SK-N-SH treated with all-trans-retinoic acid at 6 μM for 48 hours (cell line): ENCODE results near the gene PBRM1.

Experiments
- ARNTL ChIP-seq: fragments of 450-650 bp; formaldehyde crosslinking; IDR thresholded peaks from 2 replicates; pipeline ENCODE4 v1.5.0; 2020; ENCODE audit warnings: low read depth, mild to moderate bottlenecking, moderate library complexity, borderline replicate concordance
- PPARA ChIP-seq: fragments of 250-450 bp; sonication (Bioruptor Pico); IDR thresholded peaks from 2 replicates; pipeline ENCODE4 v1.5.0; 2020; ENCODE audit warnings: mild to moderate bottlenecking, borderline replicate concordance
- ZC3H10 ChIP-seq: fragments of 250-450 bp; sonication (Bioruptor Pico); IDR thresholded peaks from 2 replicates; pipeline ENCODE4 v1.5.1; 2021; ENCODE audit warnings: mild to moderate bottlenecking, moderate library complexity
- ZFP3 ChIP-seq: fragments of 250-450 bp; sonication (Bioruptor Pico); IDR thresholded peaks from 2 replicates; pipeline ENCODE4 v1.5.0; 2020; ENCODE audit warnings: mild to moderate bottlenecking, moderate library complexity
- TF ChIP-seq, protein P1 (sequence below): fragments of 250-450 bp; sonication (Bioruptor Pico); IDR thresholded peaks from 2 replicates; pipeline ENCODE4 v1.5.1; 2020; ENCODE audit warnings: low read depth, mild to moderate bottlenecking, moderate library complexity

DNA sequence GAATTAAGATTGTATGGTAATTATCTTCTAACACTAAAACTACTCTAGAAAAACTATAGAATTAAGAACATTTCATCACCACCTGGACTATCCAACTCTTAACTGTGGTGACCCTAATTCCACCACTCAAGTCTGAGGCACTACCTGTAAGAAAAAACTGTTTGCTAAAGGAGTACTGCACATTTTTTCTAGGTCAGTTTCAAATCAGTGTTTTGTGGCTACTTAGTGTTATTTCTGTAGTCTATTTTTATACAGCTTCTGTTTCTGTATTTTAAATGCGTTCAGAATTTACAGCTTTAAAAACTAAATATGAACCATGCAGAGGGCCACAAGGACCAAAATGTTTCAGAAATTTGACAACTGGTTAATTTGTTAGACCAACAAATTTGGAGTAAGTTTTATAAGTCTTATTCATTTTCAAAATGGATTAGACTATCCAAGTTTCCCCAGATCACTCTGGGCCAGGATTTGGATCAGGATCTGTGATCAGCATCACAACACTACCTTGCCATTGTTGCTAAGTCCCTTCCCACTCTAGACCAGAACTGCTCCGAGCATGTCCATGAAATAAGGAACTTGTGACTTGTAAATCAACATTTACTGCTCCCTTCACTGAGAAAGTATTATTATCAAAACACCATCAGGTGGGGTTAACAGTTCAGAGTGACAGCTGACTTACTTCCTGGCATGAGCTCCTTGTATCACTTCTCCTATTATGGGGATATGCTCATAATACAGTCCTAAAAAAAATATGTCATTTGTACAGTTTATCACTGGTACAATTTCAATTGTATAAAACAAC lies 11.3 kb upstream of the PBRM1 start:
- TF ChIP-seq ZC3H10 (no peak), ZFP3 (CRISPR knock-in tag) (no peak), PPARA (CRISPR knock-in tag) (no peak), ARNTL (CRISPR knock-in tag) (no peak)
- TF ChIP-seq, protein P1, sequence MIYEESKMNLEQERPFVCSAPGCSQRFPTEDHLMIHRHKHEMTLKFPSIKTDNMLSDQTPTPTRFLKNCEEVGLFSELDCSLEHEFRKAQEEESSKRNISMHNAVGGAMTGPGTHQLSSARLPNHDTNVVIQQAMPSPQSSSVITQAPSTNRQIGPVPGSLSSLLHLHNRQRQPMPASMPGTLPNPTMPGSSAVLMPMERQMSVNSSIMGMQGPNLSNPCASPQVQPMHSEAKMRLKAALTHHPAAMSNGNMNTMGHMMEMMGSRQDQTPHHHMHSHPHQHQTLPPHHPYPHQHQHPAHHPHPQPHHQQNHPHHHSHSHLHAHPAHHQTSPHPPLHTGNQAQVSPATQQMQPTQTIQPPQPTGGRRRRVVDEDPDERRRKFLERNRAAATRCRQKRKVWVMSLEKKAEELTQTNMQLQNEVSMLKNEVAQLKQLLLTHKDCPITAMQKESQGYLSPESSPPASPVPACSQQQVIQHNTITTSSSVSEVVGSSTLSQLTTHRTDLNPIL (CRISPR knock-in tag) = no peak
